ENCODE measurements around the gene SKOR2. TPM values are rescaled to one million over a fixed set of nuclear protein-coding genes. Genes with fewer than 3 reads are reported as not detected.
A peak's percentile ranks its signal among the peaks of the same experiment; 100 is the strongest.

Gene SKOR2
- total and polyA plus RNA-seq, 2 of the 13 experiments (the other 11 are each of a cell fraction or from before 2014, with no cell fraction given) = not detected

DNA sequence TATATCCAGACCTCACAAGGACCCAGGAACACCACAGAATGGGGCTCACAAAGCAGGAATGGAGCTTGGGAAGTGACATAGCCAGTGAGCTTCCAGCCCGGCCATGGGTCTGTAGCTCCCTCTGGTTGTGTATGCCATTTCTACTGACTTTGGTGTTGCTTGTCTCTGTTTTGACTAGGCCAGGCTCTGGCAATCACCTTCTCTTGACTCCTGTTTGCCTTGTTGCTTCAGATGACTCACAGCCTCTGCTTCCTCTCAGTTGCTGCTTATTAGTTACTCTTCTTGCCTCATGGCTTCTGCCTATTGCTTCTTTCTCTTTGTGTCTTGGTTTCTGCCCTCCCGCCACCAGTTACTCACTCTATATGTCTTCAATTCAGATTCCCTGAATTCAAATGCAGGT, 59.5 kb downstream of the SKOR2 start (continued):
- TF ChIP-seq STAG1 (CRISPR knock-in tag; IDR thresholded peaks at IDR 0.05) = peak; percentile 27; the same call in 1 of the 2 replicates

DNA sequence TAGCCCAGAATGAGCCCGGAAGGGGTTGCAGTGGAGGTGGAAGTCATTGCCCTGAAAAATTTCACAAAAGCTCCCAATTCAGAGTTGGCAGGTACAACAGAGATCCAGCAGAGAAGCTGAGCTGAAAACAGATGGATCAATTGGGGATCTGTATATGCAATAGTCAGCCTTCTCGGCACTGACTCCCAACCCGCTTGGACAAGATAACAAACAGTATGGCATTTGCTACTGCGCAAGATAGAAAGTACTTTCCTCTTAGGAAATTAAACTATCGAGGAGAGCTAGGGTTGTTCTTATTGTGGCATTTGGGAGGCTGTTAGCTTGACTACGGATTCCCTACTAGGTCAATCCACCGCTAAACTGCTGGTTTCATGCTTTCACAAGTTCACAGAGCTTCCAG, 63.7 kb downstream of the SKOR2 start:
- Histone ChIP-seq H3K79me2 (ENCODE audit: insufficient read depth, low read length) (no peaks in the 10 kb centered on the region), H2AFZ (ENCODE audit: low read length) (peak overlapping the region; percentile 67), H3K36me3 (replicated peaks in 1 of 2; ENCODE audit: control insufficient read depth in 1 of 2, insufficient read depth in 2 of 2, low read length in 2 of 2) (no peaks in the 10 kb centered on the region), H3K4me3 (replicated peaks in 1 of 3; ENCODE audit: insufficient read depth in 1 of 3, low read depth in 2 of 3, low read length in 3 of 3) (no peak overlapping the region; a peak in 1 of 6 replicates), H3K4me1 (ENCODE audit: insufficient read depth, low read length) (no peaks in the 10 kb centered on the region), H3K27ac (ENCODE audit: extremely low read length, insufficient read depth, low read length) (no peak overlapping the region), H3K9me3 (ENCODE audit: low read length) (peaks cover 14% of the 10 kb centered on the region), H3K9ac (ENCODE audit: insufficient read depth, low read depth, low read length) (no peak overlapping the region), H4K20me1 (ENCODE audit: insufficient read depth, low read length) (no peaks in the 10 kb centered on the region), H3K27me3 (ENCODE audit: control insufficient read depth in 1 of 2, insufficient read depth in 2 of 2, low read length in 2 of 2) (peaks cover 0 to 7% of the 10 kb centered on the region in 2 experiments; a peak in 1 of 5 replicates), H3K4me2 (ENCODE audit: low read depth, low read length) (peak overlapping the region; percentile 42)
- FAIRE-seq = no peak
- intact Hi-C loops (cut with micrococcal nuclease; ENCODE audit: unreplicated experiment) (no loop called here), in situ Hi-C loops (cut with HindIII; ENCODE audit: extremely low pct_ligation_motif_present, low pct_unique_long_range_greater_than_20kb) (no loop called here)
- BruUV-seq (replicated peaks) = no TSS peak
- no peak for TF ChIP-seq AGO1 (IDR thresholded peaks at IDR 0.05; ENCODE audit: low read depth, low read length, poor library complexity, severe bottlenecking)
- 24% methylated on average over 7 of the region's 7 CpGs for WGBS (ENCODE audit: low lambda C conversion rate)
- POLR2A ChIA-PET = no interaction called here
- CTCF ChIA-PET (ENCODE audit: low intra/inter-chr PET ratio, low total read pairs) = no interaction called here
- ATAC-seq = no peak
- no peak for DNase-seq (ENCODE audit: low spot score)

DNA sequence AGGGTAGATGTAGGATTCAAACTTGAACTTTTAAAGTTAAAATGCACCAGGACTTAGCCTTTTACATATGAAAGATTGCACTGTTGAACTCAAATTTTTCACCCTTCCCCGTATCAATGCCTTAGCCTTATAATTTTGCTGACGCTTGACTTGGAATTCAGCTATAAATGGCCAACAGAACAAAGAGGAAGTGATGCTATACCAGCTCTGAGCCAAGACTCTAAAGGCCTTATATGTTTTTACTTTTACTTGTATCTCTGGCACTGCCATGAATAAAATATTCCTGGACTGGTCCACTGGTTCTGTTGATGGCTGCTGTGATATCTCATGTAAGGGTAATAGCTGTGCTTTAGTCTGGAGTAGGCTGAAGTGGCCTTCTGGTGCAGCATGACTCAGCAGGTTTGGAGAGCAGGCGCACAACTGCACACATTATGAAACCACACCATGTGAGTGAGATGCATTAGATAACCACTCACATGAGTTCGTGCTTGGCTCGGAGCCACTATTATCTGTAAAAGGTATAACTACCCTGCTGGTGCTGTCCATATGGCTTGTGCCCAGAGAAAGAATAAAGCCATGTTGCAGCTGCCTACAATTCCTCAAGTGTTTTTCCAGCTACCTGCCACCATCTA, 66.9 kb downstream of the SKOR2 start:
- in situ Hi-C loops (cut with HindIII; ENCODE audit: extremely low pct_ligation_motif_present, low pct_unique_long_range_greater_than_20kb) = no loop called here
- Histone ChIP-seq H3K79me2 (ENCODE audit: insufficient read depth, low read length) (no peaks in the 10 kb centered on the region), H3K9me3 (ENCODE audit: low read length) (peaks cover 14% of the 10 kb centered on the region), H4K20me1 (ENCODE audit: insufficient read depth, low read length) (no peaks in the 10 kb centered on the region), H3K27me3 (ENCODE audit: control insufficient read depth in 1 of 2, insufficient read depth in 2 of 2, low read length in 2 of 2) (peaks cover 0 to 7% of the 10 kb centered on the region in 2 experiments; a peak in 1 of 5 replicates), H3K4me1 (ENCODE audit: insufficient read depth, low read length) (no peaks in the 10 kb centered on the region), H2AFZ (ENCODE audit: low read length) (no peak overlapping the region), H3K4me2 (ENCODE audit: low read depth, low read length) (no peak overlapping the region), H3K4me3 (replicated peaks in 1 of 3; ENCODE audit: insufficient read depth in 1 of 3, low read depth in 2 of 3, low read length in 3 of 3) (no peak overlapping the region), H3K9ac (ENCODE audit: insufficient read depth, low read depth, low read length) (no peak overlapping the region), H3K36me3 (replicated peaks in 1 of 2; ENCODE audit: control insufficient read depth in 1 of 2, insufficient read depth in 2 of 2, low read length in 2 of 2) (no peaks in the 10 kb centered on the region), H3K27ac (ENCODE audit: extremely low read length, insufficient read depth, low read length) (no peak overlapping the region)
- CTCF ChIA-PET (ENCODE audit: low intra/inter-chr PET ratio, low total read pairs) = no interaction called here
- POLR2A ChIA-PET = interaction anchor here (0.7 kb wide), 1 partner anchor 35 kb away, joined by 3 read pairs; the partner anchor contains the start of gene HDHD2
- intact Hi-C loops (cut with micrococcal nuclease; ENCODE audit: unreplicated experiment) = no loop called here
- BruUV-seq (replicated peaks) = no TSS peak
- 42% methylated on average over 5 of the region's 5 CpGs for WGBS (ENCODE audit: low lambda C conversion rate)
- ATAC-seq (no peak), FAIRE-seq (no peak), DNase-seq (ENCODE audit: low spot score) (peak; percentile 52)
- TF ChIP-seq ZNF614 (CRISPR knock-in tag; IDR thresholded peaks at IDR 0.05; ENCODE audit: borderline replicate concordance) (no peak), BHLHE40 (IDR thresholded peaks at IDR 0.05; ENCODE audit: low read length) (peak; percentile 54), NCOA1 (CRISPR knock-in tag; IDR thresholded peaks at IDR 0.05) (no peak), RFX1 (IDR thresholded peaks at IDR 0.05) (no peak), SOX13 (IDR thresholded peaks at IDR 0.05) (no peak), SOX13 (CRISPR knock-in tag; conservative IDR thresholded peaks at IDR 0.05 in 1 of 2, IDR thresholded peaks at IDR 0.05 in 1 of 2) (peak in 1 of 2 experiments; percentile 32; a peak in 1 of 4 replicates), FOSL2 (CRISPR knock-in tag; IDR thresholded peaks at IDR 0.05) (0 out of 2 replicates have a peak, but pooled peaks have one; percentile 22), MAFK (conservative IDR thresholded peaks at IDR 0.05 in 1 of 2, IDR thresholded peaks at IDR 0.05 in 1 of 2; ENCODE audit: low read length in 2 of 2) (peak; percentile 81 to 91), FOXK1 (CRISPR knock-in tag; IDR thresholded peaks at IDR 0.05; ENCODE audit: borderline replicate concordance, low read depth) (peak; percentile 34; the same call in 1 of the 2 replicates), TFE3 (CRISPR knock-in tag; IDR thresholded peaks at IDR 0.05) (peak; percentile 54; the same call in 1 of the 2 replicates), NFE2 (CRISPR knock-in tag; IDR thresholded peaks at IDR 0.05) (peak; percentile 61; the same call in 1 of the 2 replicates), MAFF (IDR thresholded peaks at IDR 0.05; ENCODE audit: low read depth, low read length) (peak; percentile 77), HDAC2 (CRISPR knock-in tag; IDR thresholded peaks at IDR 0.05) (no peak), NFE2L2 (IDR thresholded peaks at IDR 0.05; ENCODE audit: low read length) (peak; percentile 96), GLI4 (CRISPR knock-in tag; IDR thresholded peaks at IDR 0.05; ENCODE audit: borderline replicate concordance) (no peak)

Measured in HepG2 (cell line).